ENCODE results near the gene CABS1.

The CABS1 gene

GRCh38 chr4:70334681-70335080, at the start of gene CABS1:
Gene CABS1, plus strand, starts transcription at chr4:70334981. Its CDS starts 59 bp downstream, at chr4:70335040.
- no peak for DNase-seq

GRCh38 chr4:70288651-70289050, 46.1 kb upstream of the CABS1 start:
- no peak for DNase-seq

GRCh38 chr4:70291341-70291740, 43.4 kb upstream of the CABS1 start:
- no peak for DNase-seq

- DNase-seq = no peak
These were observed 37.2 kb upstream of the CABS1 start for GRCh38 chr4:70297576-70297975.

GRCh38 chr4:70298051-70298450, 36.7 kb upstream of the CABS1 start:
- no peak for DNase-seq

GRCh38 chr4:70299643-70300042, 35.1 kb upstream of the CABS1 start:
- DNase-seq = no peak

- no peak for DNase-seq
These were observed 34.6 kb upstream of the CABS1 start for GRCh38 chr4:70300215-70300614.

GRCh38 chr4:70303090-70303489, 31.7 kb upstream of the CABS1 start:
- no peak for DNase-seq

GRCh38 chr4:70305601-70306000, 29.2 kb upstream of the CABS1 start:
- no peak for DNase-seq

- no peak for DNase-seq
These were observed 28.7 kb upstream of the CABS1 start for GRCh38 chr4:70306076-70306475.

GRCh38 chr4:70313736-70314135, 21.0 kb upstream of the CABS1 start:
- no peak for DNase-seq

- DNase-seq = no peak
These were observed 18.9 kb upstream of the CABS1 start for GRCh38 chr4:70315928-70316327.

GRCh38 chr4:70326052-70326451, 8.7 kb upstream of the CABS1 start:
- DNase-seq = no peak

- no peak for DNase-seq
These were observed 1.3 kb downstream of the CABS1 start for GRCh38 chr4:70336043-70336442.

GRCh38 chr4:70337886-70338420, 3.2 kb downstream of the CABS1 start:
- DNase-seq = no peak

- no peak for DNase-seq
These were observed 21.4 kb downstream of the CABS1 start for GRCh38 chr4:70356185-70356584.

- no peak for DNase-seq
These were observed 24.4 kb downstream of the CABS1 start for GRCh38 chr4:70359115-70359661.

GRCh38 chr4:70360460-70360859, 25.7 kb downstream of the CABS1 start, which contains the start of gene SMR3A:
Gene SMR3A, plus strand, starts transcription at chr4:70360760. Its CDS starts 1,356 bp downstream, at chr4:70362116.
- DNase-seq = no peak

- DNase-seq = no peak
These were observed 29.2 kb downstream of the CABS1 start for GRCh38 chr4:70364002-70364401.

GRCh38 chr4:70365479-70365878, 30.7 kb downstream of the CABS1 start:
- peak; percentile 8 for DNase-seq

- DNase-seq = no peak
These were observed 33.0 kb downstream of the CABS1 start for GRCh38 chr4:70367813-70368212.

- no peak for DNase-seq
These were observed 37.2 kb downstream of the CABS1 start for GRCh38 chr4:70371987-70372386.

- no peak for DNase-seq
These were observed 38.0 kb downstream of the CABS1 start for GRCh38 chr4:70372760-70373159.

GRCh38 chr4:70380578-70380977, 45.8 kb downstream of the CABS1 start:
- no peak for DNase-seq

- DNase-seq = no peak
These were observed 48.0 kb downstream of the CABS1 start, which contains the start of gene SMR3B for GRCh38 chr4:70382691-70383181. Gene SMR3B, plus strand, starts transcription at chr4:70383131. Its CDS starts 1,380 bp downstream, at chr4:70384511.

Data from NCI-H510A (cell line).